Measurements from ENCODE around the gene RNF135.
"Not testable (repeated sequence)": the region's sequence is repeated elsewhere in the genome, so short reads cannot be mapped to it uniquely, and the experiment has no call there.

The RNF135 gene

GRCh38 chr17:30956764-30957374 is 14.0 kb upstream of the RNF135 start:
- no peak for DNase-seq (ENCODE audit: low read depth)

DNA sequence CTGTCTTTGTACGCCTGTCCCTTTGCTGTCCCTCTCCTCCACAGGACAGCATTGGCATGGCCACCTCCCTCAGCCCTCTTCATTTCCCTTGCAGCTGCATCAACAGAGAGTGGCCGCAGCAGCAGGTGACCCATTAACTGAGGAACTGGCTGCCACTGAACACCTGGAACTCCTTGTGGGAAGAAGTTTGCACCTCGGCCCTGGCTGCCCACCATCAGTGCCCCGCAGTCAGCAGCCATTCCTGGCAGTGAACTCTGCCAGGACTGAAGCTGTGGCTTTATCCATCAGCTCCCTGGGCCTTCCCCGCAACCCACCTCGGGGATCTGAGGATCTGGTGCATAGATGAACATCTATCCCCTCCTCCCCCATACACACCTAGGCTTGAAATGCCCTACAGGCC is 13.1 kb upstream of the RNF135 start:
- no peak for DNase-seq (ENCODE audit: low read depth)

DNA sequence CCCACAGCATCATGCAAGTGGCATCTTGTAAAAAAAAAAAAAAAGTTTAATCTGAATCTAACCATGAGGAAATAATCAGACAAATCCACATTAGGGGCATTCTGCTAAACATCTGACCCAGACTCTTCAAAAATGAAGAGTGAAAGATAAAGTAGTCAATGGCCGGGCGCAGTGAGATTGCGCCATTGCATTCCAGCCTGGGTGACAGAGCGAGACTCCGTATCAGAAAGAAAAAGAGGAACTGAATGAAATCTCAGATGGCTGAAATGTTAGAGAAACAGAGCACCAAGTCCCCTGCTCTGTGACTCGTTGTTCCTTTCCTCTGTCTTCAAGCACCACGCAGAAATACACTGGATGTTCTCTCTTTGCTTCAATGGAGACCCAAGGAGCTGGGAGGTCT is 12.7 kb upstream of the RNF135 start:
- DNase-seq (ENCODE audit: low read depth), result no peak

- no peak for DNase-seq (ENCODE audit: low read depth)
Observed at GRCh38 chr17:30961209-30962188, 9.3 kb upstream of the RNF135 start.

GRCh38 chr17:30964312-30964711 is 6.5 kb upstream of the RNF135 start:
- DNase-seq (ENCODE audit: low read depth), result not testable (repeated sequence)

DNA sequence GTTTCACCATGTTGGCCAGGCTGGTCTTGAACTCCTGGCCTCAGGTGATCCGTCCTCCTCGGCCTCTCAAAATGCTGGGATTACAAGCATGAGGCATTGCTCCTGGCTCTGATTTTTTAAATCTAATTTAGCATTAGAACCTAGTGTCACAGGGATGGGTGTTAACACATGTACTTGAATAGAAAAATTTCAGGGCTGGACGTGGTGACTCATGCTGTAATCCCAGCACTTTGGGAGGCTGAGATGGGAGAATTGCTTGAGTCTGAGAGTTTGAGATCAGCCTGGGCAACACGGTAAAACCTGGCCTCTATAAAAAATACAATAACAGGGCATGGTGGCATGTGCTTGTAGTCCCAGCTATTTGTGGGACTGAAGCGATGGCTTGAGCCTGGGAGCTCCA is 6.0 kb upstream of the RNF135 start:
- DNase-seq (ENCODE audit: low read depth), result no peak

DNA sequence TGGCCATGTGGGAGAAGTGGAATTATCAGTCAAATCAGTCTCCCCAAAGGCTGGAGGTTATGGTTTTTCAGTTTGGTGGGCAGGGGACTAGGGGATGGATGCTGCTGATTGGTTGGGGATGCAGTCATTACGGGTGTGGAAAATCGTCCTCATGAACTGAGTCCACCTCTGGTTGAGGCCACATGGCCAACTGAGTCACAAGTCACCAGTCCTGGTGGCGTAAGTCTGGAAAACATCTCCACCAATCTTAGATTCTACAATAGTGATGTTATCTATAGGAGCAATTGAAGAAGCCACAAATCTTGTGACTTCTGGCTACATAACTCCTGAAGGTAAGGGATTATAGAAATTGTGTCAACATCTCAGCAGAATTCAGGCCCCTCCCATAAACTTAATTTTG is 5.2 kb upstream of the RNF135 start:
- DNase-seq (ENCODE audit: low read depth), result no peak

- not testable (repeated sequence) for DNase-seq (ENCODE audit: low read depth)
Observed at GRCh38 chr17:30967911-30968310, 2.9 kb upstream of the RNF135 start.

DNA sequence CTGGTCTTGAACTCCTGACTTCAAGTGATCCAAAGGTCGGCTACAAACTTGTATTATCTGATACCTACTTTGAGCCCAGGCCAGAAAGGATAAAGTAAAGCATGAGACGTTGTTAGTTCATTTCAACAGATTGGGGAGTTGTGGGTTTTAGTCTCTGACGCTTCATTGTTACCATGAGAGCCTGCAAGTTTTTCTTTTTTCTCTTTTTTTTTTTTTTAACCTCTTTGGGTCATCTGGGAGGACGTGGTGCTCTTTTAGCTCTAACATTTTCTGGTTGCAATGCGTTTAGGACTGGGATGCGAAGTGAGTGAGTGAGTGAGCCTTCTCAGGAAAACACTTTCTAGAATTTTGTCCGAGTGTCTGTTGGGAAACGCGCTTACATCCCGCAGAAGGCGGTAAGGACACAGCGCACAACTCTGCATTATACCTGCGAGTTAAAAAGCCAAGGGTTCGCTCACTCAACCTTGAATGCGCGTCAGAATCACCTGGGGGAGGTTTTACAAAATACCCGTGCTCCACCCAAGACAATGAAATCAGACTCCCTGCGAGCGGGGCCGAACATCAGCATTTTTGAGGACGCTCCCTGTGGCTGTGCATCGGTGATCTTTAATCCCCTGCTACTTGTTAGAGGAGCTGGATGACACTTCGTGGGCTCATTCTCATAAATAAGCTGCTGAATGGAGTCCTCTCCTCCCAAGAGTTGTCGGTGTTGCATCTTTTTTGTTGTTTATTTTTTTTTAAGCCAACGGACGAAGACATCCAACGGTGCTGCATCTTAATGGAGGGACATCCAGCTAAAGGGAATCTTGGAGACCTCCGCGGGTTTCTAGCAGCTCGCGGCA is 629 bp upstream of the RNF135 start:
- DNase-seq (ENCODE audit: low read depth), result no peak

DNA sequence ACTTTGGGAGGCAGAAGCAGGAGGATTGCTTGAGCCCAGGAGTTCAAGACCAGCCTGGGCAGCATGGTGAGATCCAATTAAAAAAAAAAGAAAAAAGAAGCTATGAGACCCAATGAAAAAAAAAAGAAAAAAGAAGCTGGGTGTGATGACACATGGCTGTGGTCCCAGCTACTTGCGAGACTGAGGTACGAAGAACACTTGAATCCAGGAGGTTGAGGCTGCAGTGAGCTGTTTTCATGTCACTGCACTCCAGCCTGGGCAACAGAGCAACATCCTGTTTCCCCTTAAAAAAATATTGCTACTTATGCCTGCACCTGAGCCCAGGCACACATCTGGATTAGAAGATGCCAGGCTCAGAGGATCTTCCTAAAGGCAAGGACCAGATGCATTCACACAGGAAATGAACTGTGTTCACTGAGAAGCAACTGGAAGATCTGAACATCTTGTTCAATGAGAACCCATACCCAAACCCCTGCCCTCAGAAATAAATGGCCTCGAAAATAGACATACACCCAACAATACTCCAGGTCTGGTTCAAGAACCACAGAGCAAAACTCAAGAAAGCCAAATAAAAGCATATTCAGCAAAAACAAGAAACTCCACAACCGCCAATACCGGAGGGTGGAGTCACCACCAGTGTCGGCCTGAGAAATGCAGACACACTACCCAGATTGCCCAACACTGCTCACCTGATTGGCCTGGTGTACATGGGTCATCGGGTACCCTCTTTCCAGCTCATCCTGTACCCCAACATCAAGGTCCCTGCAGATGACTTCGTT is 4.4 kb downstream of the RNF135 start:
- DNase-seq (ENCODE audit: low read depth), result no peak

DNA sequence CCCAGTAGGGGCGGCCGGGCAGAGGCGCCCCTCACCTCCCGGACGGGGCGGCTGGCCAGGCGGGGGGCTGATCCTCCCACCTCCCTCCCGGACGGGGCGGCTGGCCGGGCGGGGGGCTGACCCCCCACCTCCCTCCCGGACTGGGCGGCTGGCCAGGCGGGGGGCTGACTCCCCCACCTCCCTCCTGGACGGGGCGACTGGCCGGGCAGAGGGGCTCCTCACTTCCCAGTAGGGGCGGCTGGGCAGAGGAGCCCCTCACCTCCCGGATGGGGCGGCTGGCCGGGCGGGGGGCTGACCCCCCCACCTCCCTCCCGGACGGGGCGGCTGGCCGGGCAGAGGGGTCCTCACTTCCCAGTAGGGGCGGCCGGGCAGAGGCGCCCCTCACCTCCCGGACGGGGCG is 9.1 kb downstream of the RNF135 start:
- DNase-seq (ENCODE audit: low read depth), result not testable (repeated sequence)

DNA sequence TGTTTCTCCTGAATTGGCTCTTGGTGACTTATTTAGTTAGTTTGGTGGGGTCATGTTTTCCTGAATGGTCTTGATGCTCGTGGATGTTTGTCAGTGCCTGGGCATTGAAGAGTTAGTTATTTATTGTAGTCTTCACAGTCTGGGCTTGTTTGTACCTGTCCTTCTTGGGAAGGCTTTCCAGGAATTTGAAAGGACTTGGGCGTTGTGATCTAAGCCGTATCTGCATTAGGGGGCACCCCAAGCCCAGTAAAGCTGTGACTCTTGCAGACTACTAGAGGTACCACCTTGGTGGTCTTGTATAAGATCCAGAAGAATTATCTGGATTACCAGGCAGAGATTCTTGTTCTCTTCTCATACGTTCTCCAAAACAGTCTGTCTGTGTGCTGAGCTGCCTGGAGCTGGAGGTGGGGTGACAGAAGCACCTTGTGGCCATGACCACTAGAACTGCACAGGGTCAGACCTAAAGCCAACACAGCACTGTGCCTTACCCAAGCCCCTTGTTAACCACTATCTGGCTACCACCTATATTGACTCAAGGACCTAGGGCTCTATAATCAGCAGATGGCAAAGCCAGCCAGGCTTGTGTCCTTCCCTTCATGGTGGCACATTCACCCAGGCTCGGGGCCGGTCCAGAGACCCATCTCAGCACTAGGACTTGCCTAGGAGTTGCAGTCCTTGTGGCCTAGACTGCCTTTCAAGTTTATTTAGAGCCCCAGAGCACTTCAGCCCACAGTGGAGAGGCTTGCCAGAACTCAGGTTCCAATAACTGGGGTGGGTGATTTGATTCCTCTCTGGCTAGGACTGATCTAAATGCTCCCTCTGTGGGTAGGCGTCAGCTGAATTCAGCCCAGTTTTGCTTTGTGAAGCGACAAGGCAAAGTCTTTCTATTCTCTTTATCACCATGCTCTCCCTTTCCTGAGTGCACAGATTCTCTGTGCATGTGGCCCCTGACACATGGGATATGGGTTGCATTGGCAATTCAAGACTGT is 11.0 kb downstream of the RNF135 start:
- DNase-seq (ENCODE audit: low read depth), result no peak

- DNase-seq (ENCODE audit: low read depth), result no peak
Observed at GRCh38 chr17:30982855-30983254, 12.0 kb downstream of the RNF135 start.

- DNase-seq (ENCODE audit: low read depth), result no peak
Observed at GRCh38 chr17:30990458-30990857, 19.6 kb downstream of the RNF135 start.

GRCh38 chr17:30992551-30992950 is 21.7 kb downstream of the RNF135 start:
- no peak for DNase-seq (ENCODE audit: low read depth)

DNA sequence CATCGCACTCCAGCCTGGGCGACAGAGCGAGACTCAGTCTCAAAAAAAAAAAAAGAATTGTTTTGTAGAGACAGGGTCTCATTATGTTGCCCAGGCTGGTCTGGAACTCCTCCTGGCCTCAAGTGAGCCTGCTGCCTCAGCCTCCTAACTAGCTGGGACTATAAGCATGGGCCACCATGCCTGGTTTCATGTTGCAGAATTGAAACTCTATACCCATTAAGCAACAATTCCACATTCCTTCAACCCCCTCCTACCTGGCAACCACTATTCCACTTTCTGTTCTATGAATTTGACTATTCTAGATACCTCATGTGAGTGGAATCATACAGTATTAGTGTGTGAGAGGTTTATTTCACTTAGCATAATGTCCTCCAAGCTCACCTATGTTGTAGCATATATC is 24.5 kb downstream of the RNF135 start:
- no peak for DNase-seq (ENCODE audit: low read depth)

GRCh38 chr17:30996486-30996885 is 25.6 kb downstream of the RNF135 start:
- DNase-seq (ENCODE audit: low read depth), result no peak

DNA sequence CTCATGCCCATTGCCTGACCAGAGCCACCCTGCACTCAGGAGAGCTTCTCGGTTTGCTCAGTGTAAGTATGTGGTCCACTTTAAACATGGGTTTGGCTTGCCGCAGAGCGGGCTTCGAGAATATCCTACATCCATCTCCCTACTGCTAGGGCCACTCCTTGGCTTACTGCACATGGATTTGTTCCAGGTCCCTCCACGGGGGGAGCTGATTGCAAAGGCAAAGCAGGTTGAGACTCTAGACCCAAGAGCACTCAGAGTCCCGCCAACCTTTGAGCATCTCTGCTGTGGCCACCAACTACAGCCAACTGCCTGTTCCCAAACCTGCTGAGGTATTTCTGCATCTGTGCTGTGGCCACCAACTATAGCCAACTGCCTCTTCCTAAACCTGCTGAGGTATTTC is 26.4 kb downstream of the RNF135 start:
- DNase-seq (ENCODE audit: low read depth), result no peak

- no peak for DNase-seq (ENCODE audit: low read depth)
Observed at GRCh38 chr17:30997842-30998241, 27.0 kb downstream of the RNF135 start.

DNA sequence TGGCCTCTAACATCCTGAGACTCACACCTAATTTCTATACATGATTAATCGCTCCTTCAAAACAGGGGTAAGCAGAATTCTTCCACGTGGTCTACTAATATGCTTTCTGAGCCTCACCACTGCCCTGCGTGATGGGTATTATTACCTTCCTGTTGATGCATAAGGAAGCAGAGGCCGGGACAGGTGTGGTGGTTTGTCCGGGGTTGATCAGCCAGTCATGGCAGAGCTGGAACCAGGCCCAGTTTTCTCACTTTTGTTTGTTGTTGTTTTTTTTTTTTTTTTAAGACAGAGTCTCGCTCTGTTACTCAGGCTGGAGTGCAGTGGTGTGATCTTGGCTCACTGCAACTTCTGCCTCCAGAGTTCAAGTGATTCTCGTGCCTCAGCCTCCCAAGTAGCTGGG is 31.2 kb downstream of the RNF135 start:
- DNase-seq (ENCODE audit: low read depth), result no peak

Data from stimulated activated CD8-positive, alpha-beta memory T cell treated with anti-CD3 and anti-CD28 coated beads, Interleukin-12 subunit alpha, Interleukin-12 subunit beta, amount 100 ng/mL, for 4 hours (primary cell).